ENCODE data around the gene TFAP2C. TPM values are rescaled to one million over a fixed set of nuclear protein-coding genes. Genes with fewer than 3 reads are reported as not detected.

TFAP2C gene
- total RNA-seq, 1 experiment from 2014 or later: 34.8 TPM

DNA sequence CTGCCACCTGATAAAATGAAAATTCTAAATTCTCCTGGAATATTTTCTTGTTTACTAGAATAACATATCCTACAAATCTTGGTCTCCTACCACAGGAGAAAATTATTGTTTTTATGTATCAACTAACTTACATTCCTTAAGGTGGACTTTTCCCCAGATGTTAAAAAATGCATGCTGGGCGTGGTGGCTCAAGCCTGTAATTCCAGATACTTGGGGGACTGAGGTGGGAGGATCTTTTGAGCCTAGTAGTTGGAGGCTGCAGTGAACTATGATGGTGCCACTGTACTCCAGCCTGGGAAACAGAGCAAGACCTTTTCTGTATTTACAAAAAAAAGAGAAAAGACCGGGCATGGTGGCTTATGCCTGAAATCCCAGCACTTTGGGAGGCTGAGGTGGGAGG is 27.9 kb upstream of the TFAP2C start:
- intact Hi-C loops (cut with micrococcal nuclease; ENCODE audit: unreplicated experiment): no loop called here
- no peaks in the 10 kb centered on the region for H3K36me3 ChIP-seq (ENCODE audit: low read depth)
- H3K9me2 ChIP-seq (ENCODE audit: insufficient read depth): no peaks in the 10 kb centered on the region
- ChIA-PET POLR2A (ENCODE audit: unreplicated experiment) (no interaction called here), CTCF (no interaction called here)
- H3K27ac ChIP-seq: no peak overlapping the region
- H3K79me2 ChIP-seq (ENCODE audit: low read depth): no peaks in the 10 kb centered on the region
- BruUV-seq (replicated peaks): no TSS peak
- H3K4me3 ChIP-seq: no peak overlapping the region
- peaks cover 21% of the 10 kb centered on the region for H3F3A ChIP-seq (ENCODE audit: insufficient read depth, low read depth)
- peak; percentile 28 to 45 for DNase-seq
- no peaks in the 10 kb centered on the region for H4K20me1 ChIP-seq (ENCODE audit: insufficient read depth)
- H3K4me2 ChIP-seq: peak overlapping the region; percentile 44
- H3K4me1 ChIP-seq (replicated peaks; ENCODE audit: insufficient read depth): peaks cover 43% of the 10 kb centered on the region
- H3K9me3 ChIP-seq (ENCODE audit: insufficient read depth, low read depth): no peaks in the 10 kb centered on the region
- no peak overlapping the region for H2AFZ ChIP-seq
- no peak for TF ChIP-seq EZH2 (IDR thresholded peaks at IDR 0.05; ENCODE audit: low read depth)
- TF ChIP-seq, protein P1, sequence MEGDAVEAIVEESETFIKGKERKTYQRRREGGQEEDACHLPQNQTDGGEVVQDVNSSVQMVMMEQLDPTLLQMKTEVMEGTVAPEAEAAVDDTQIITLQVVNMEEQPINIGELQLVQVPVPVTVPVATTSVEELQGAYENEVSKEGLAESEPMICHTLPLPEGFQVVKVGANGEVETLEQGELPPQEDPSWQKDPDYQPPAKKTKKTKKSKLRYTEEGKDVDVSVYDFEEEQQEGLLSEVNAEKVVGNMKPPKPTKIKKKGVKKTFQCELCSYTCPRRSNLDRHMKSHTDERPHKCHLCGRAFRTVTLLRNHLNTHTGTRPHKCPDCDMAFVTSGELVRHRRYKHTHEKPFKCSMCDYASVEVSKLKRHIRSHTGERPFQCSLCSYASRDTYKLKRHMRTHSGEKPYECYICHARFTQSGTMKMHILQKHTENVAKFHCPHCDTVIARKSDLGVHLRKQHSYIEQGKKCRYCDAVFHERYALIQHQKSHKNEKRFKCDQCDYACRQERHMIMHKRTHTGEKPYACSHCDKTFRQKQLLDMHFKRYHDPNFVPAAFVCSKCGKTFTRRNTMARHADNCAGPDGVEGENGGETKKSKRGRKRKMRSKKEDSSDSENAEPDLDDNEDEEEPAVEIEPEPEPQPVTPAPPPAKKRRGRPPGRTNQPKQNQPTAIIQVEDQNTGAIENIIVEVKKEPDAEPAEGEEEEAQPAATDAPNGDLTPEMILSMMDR (conservative IDR thresholded peaks at IDR 0.05): no peak
- no peaks in the 10 kb centered on the region for H3K27me3 ChIP-seq (ENCODE audit: insufficient read depth, low read depth)

DNA sequence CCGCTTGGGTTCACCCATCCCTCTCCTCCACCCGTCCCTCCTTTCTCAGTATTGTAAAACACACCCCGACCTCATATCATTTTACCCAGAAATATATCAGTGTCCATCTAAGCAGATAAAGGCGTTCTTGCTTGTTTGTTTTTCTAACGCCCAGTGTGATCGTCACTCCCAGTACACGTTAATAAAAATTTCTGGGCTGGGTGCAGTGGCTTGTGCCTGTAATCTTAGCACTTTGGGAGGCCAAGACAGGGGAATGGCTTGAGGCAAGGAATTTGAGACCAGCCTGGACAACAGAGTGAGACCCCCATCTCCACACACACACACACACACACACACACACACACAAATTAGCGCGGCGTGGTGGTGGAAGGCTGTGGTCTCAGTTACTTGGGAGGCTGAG is 24.4 kb upstream of the TFAP2C start:
- no peaks in the 10 kb centered on the region for H3K79me2 ChIP-seq (ENCODE audit: low read depth)
- no peaks in the 10 kb centered on the region for H4K20me1 ChIP-seq (ENCODE audit: insufficient read depth)
- H3K4me1 ChIP-seq (replicated peaks; ENCODE audit: insufficient read depth): peaks cover 77% of the 10 kb centered on the region
- peak overlapping the region; percentile 94 for H3K27ac ChIP-seq
- DNase-seq: peak in 1 of 2 experiments; percentile 22
- no peaks in the 10 kb centered on the region for H3K36me3 ChIP-seq (ENCODE audit: low read depth)
- H3K9me3 ChIP-seq (ENCODE audit: insufficient read depth, low read depth): no peaks in the 10 kb centered on the region
- H3K9me2 ChIP-seq (ENCODE audit: insufficient read depth): no peaks in the 10 kb centered on the region
- H3K4me2 ChIP-seq: 0 out of 2 replicates have a peak overlapping the region, but pooled peaks have one; percentile 83
- peaks cover 45% of the 10 kb centered on the region for H3F3A ChIP-seq (ENCODE audit: insufficient read depth, low read depth)
- H3K4me3 ChIP-seq: no peak overlapping the region
- ChIA-PET POLR2A (ENCODE audit: unreplicated experiment) (no interaction called here), CTCF (no interaction called here)
- H2AFZ ChIP-seq: no peak overlapping the region
- no peaks in the 10 kb centered on the region for H3K27me3 ChIP-seq (ENCODE audit: insufficient read depth, low read depth)
- intact Hi-C loops (cut with micrococcal nuclease; ENCODE audit: unreplicated experiment): no loop called here
- BruUV-seq (replicated peaks): no TSS peak
- TF ChIP-seq EZH2 (IDR thresholded peaks at IDR 0.05; ENCODE audit: low read depth): no peak
- TF ChIP-seq, protein P1 (conservative IDR thresholded peaks at IDR 0.05): no peak

DNA sequence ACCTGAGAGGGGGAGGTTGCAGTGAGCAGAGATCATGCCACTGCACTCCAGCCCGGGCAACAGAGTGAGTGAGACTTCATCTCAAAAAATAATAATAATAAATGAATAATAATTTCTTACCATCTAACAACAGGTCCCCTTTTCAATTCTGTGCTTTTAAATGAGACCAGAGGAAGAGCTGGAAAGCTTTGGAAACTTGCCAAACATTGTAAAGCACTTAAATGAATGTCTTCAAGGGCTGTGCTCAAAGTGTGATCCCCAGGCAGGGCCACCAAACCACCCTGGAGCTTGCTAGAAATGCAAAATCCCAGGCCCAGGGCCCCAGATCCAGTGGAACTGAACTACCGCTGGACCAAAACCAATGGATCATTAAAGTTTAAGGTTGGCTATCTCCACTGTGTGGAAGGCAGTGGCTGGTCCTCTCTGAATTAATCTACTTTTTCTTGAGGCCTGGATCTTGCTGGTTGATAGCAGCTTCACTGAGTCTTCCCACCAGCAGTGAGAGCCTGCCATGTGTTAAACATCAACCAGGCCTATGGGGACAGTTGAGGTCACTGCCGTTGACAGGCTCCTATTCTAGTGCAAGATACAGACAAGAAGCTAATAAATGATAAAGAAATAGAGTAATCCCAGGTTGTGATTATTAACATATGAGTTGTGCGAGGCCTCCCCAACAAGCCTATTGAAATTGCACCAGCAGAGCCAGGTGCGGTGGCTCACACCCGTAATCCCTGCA is 23.7 kb upstream of the TFAP2C start:
- no peaks in the 10 kb centered on the region for H3K9me2 ChIP-seq (ENCODE audit: insufficient read depth)
- no TSS peak for BruUV-seq (replicated peaks)
- peak overlapping the region; percentile 83 for H3K4me2 ChIP-seq
- H3K4me3 ChIP-seq: peak overlapping the region; percentile 25; the same call in 1 of the 2 replicates
- ChIA-PET CTCF (no interaction called here), POLR2A (ENCODE audit: unreplicated experiment) (no interaction called here)
- no peaks in the 10 kb centered on the region for H3K27me3 ChIP-seq (ENCODE audit: insufficient read depth, low read depth)
- H3K79me2 ChIP-seq (ENCODE audit: low read depth): no peaks in the 10 kb centered on the region
- H3F3A ChIP-seq (ENCODE audit: insufficient read depth, low read depth): peaks cover 45% of the 10 kb centered on the region
- H3K9me3 ChIP-seq (ENCODE audit: insufficient read depth, low read depth): no peaks in the 10 kb centered on the region
- 0 out of 2 replicates have a peak overlapping the region, but pooled peaks have one; percentile 2 for H2AFZ ChIP-seq
- no peak for TF ChIP-seq EZH2 (IDR thresholded peaks at IDR 0.05; ENCODE audit: low read depth)
- TF ChIP-seq, protein P1 (conservative IDR thresholded peaks at IDR 0.05): no peak
- peaks cover 74% of the 10 kb centered on the region for H3K4me1 ChIP-seq (replicated peaks; ENCODE audit: insufficient read depth)
- DNase-seq: peak in 1 of 2 experiments; percentile 21
- intact Hi-C loops (cut with micrococcal nuclease; ENCODE audit: unreplicated experiment): no loop called here
- peak overlapping the region; percentile 94 for H3K27ac ChIP-seq
- no peaks in the 10 kb centered on the region for H4K20me1 ChIP-seq (ENCODE audit: insufficient read depth)
- no peaks in the 10 kb centered on the region for H3K36me3 ChIP-seq (ENCODE audit: low read depth)
